SH-SY5Y (cell line): ENCODE results near the gene SIPA1L3.

Experiments used
- GATA2 ChIP-seq: IDR thresholded peaks from 2 replicates; pipeline ENCODE4 v1.6.1; 2011; ENCODE audit warnings: mild to moderate bottlenecking, low read depth, low read length
- GATA3 ChIP-seq: IDR thresholded peaks from 2 replicates; pipeline ENCODE4 v1.6.1; 2011; ENCODE audit warnings: low read depth, mild to moderate bottlenecking, low read length, moderate library complexity

GRCh38 chr19:38162094-38162493, 255.1 kb downstream of the SIPA1L3 start:
- TF ChIP-seq GATA3, result no peak
- no peak for TF ChIP-seq GATA2
